H1 (cell line): Measurements from ENCODE around the gene SASS6. TPM values are rescaled to one million over a fixed set of nuclear protein-coding genes. Genes with fewer than 3 reads are reported as not detected.

Experiments
- CTCF ChIA-PET: fragments of 300-600 bp; sonication (Branson Sonifier 250); formaldehyde crosslinking; loops from one replicate; lab custom pipeline; 2021; ENCODE audit not compliant: partially characterized antibody; lab: Charles Lee
- POLR2A ChIA-PET: fragments of 300-600 bp; sonication (Branson Sonifier 250); formaldehyde crosslinking; loops from one replicate; lab custom pipeline; 2021; ENCODE audit warnings: inconsistent platforms; ENCODE audit not compliant: partially characterized antibody; lab: Charles Lee
- DNase-seq, 2 experiments: peaks; one replicate each; pipeline versions ENCODE4 v3.0.0 to v3.0.0-alpha.2; 2010 to 2022; ENCODE audit warnings: low spot score in 2 of 2, low read depth in 1 of 2, mixed read lengths in 1 of 2
- FAIRE-seq: peaks from 2 replicates; lab custom pipeline; 2011; peaks lifted over from hg19 to GRCh38; lab: Jason Lieb, UNC
- H2AFZ ChIP-seq: 2 replicates; pipeline ENCODE4 v1.8.1; 2012; ENCODE audit warnings: low read length, inconsistent platforms
- H2AK5ac ChIP-seq: 2 replicates; pipeline ENCODE4 v1.6.1; 2013; ENCODE audit warnings: low read depth, low read length
- H2BK120ac ChIP-seq: replicated peaks from 2 replicates; pipeline ENCODE3; 2013; ENCODE audit warnings: low read depth, low read length, inconsistent platforms
- H2BK12ac ChIP-seq: 2 replicates; pipeline ENCODE4 v1.6.1; 2013; ENCODE audit warnings: low read depth, low read length
- H2BK15ac ChIP-seq: 2 replicates; pipeline ENCODE4 v1.6.1; 2013; ENCODE audit warnings: low read length
- H2BK20ac ChIP-seq: 2 replicates; pipeline ENCODE4 v1.6.1; 2013; ENCODE audit warnings: low read length
- H2BK5ac ChIP-seq: 2 replicates; pipeline ENCODE4 v1.6.1; 2013; ENCODE audit warnings: low read depth, low read length
- H3K14ac ChIP-seq: 2 replicates; pipeline ENCODE4 v1.6.1; 2013; ENCODE audit warnings: inconsistent platforms; ENCODE audit not compliant: insufficient read length
- H3K18ac ChIP-seq: 2 replicates; pipeline ENCODE4 v1.6.1; 2013; ENCODE audit warnings: low read length; ENCODE audit errors: extremely low read depth
- H3K23ac ChIP-seq: 2 replicates; pipeline ENCODE4 v1.6.1; 2013; ENCODE audit warnings: inconsistent platforms; ENCODE audit not compliant: insufficient read length
- H3K23me2 ChIP-seq: 2 replicates; pipeline ENCODE4 v1.6.1; 2013; ENCODE audit warnings: low read depth, low read length
- H3K27ac ChIP-seq: 2 replicates; pipeline ENCODE4 v1.6.1; 2011; ENCODE audit warnings: low read depth, low read length, inconsistent platforms
- H3K27me3 ChIP-seq, 4 experiments: replicated peaks in 1 of 4; 1 replicate in 1 of 4; 2 replicates in 3 of 4; pipeline versions ENCODE4 v1.6.1 to v1.8.1; 2011 to 2013; ENCODE audit warnings: low read length in 3 of 4, mild to moderate bottlenecking in 3 of 4, inconsistent platforms in 2 of 4, mixed read lengths in 2 of 4, moderate library complexity in 1 of 4; ENCODE audit not compliant: control insufficient read depth in 3 of 4, insufficient read depth in 3 of 4; ENCODE audit errors: extremely low read depth in 1 of 4
- H3K36me3 ChIP-seq, 4 experiments: 2 replicates each; pipeline versions ENCODE4 v1.6.1 to v1.8.1; 2011 to 2013; ENCODE audit warnings: mild to moderate bottlenecking in 4 of 4, low read length in 3 of 4, moderate library complexity in 2 of 4, control low read depth in 1 of 4, inconsistent platforms in 1 of 4; ENCODE audit not compliant: insufficient read depth in 4 of 4, control insufficient read depth in 2 of 4
- H3K4ac ChIP-seq: replicated peaks from 2 replicates; pipeline ENCODE3; 2013; ENCODE audit warnings: low read length, low read depth, mixed read lengths, inconsistent platforms; ENCODE audit not compliant: insufficient read length
- H3K4me1 ChIP-seq, 4 experiments: replicated peaks in 1 of 4; 1 replicate in 1 of 4; 2 replicates in 3 of 4; pipeline versions ENCODE4 v1.6.1 to v1.8.1; 2011 to 2013; ENCODE audit warnings: low read length in 3 of 4, inconsistent platforms in 2 of 4, mixed read lengths in 1 of 4; ENCODE audit not compliant: insufficient read depth in 4 of 4, control insufficient read depth in 3 of 4
- H3K4me2 ChIP-seq, 2 experiments: 2 replicates each; pipeline versions ENCODE4 v1.6.1 to v1.8.1; 2011 to 2013; ENCODE audit warnings: low read depth in 2 of 2, low read length in 2 of 2, control low read depth in 1 of 2, inconsistent platforms in 1 of 2, mild to moderate bottlenecking in 1 of 2; ENCODE audit not compliant: insufficient read depth in 1 of 2
- H3K4me3 ChIP-seq, 4 experiments: fragments of 200-600, 300-600 bp in 1 of 4; sonication (generic), shearing (Covaris generic), sonication (Bioruptor Twin) in 1 of 4; 2 replicates each; pipeline versions ENCODE4 v1.5.1 to v1.8.1; 2011 to 2016; ENCODE audit warnings: low read length in 4 of 4, low read depth in 3 of 4, control low read depth in 2 of 4, inconsistent platforms in 2 of 4, mild to moderate bottlenecking in 2 of 4, mixed read lengths in 1 of 4, moderate library complexity in 1 of 4; ENCODE audit not compliant: insufficient read depth in 2 of 4; ENCODE audit errors: extremely low read depth in 1 of 4
- H3K56ac ChIP-seq: replicated peaks from 2 replicates; pipeline ENCODE3; 2013; ENCODE audit warnings: low read depth, mild to moderate bottlenecking, mixed read lengths, low read length, inconsistent platforms; ENCODE audit not compliant: insufficient read length
- H3K79me1 ChIP-seq: 2 replicates; pipeline ENCODE4 v1.6.1; 2013; ENCODE audit warnings: low read depth, low read length, control low read depth
- H3K79me2 ChIP-seq, 2 experiments: 2 replicates each; pipeline versions ENCODE4 v1.6.1 to v1.8.1; 2012 to 2013; ENCODE audit warnings: low read length in 2 of 2, mild to moderate bottlenecking in 2 of 2, inconsistent platforms in 1 of 2; ENCODE audit not compliant: insufficient read depth in 2 of 2, control insufficient read depth in 1 of 2
- H3K9ac ChIP-seq, 4 experiments: replicated peaks in 1 of 4; 1 replicate in 1 of 4; 2 replicates in 3 of 4; pipeline versions ENCODE4 v1.6.1 to v1.8.1; 2011 to 2013; ENCODE audit warnings: low read depth in 3 of 4, low read length in 3 of 4, control low read depth in 2 of 4, mild to moderate bottlenecking in 2 of 4, moderate library complexity in 2 of 4, inconsistent platforms in 1 of 4; ENCODE audit errors: extremely low read depth in 1 of 4
- H3K9me3 ChIP-seq, 2 experiments: 2 replicates each; pipeline versions ENCODE4 v1.6.1 to v1.8.1; 2012 to 2013; ENCODE audit warnings: mild to moderate bottlenecking in 2 of 2, moderate library complexity in 2 of 2, control low read depth in 1 of 2, inconsistent platforms in 1 of 2, low read depth in 1 of 2, low read length in 1 of 2, mixed read lengths in 1 of 2; ENCODE audit not compliant: insufficient read depth in 2 of 2
- H4K20me1 ChIP-seq, 2 experiments: replicated peaks in 1 of 2; 2 replicates each; pipeline versions ENCODE3 to v1.8.1; 2011 to 2013; ENCODE audit warnings: inconsistent platforms in 2 of 2, low read length in 2 of 2, mild to moderate bottlenecking in 1 of 2; ENCODE audit not compliant: insufficient read depth in 2 of 2, control insufficient read depth in 1 of 2
- H4K5ac ChIP-seq: 2 replicates; pipeline ENCODE4 v1.6.1; 2013; ENCODE audit warnings: low read length, low read depth, mixed read lengths, inconsistent platforms; ENCODE audit not compliant: insufficient read length
- H4K8ac ChIP-seq: 2 replicates; pipeline ENCODE4 v1.8.0; 2013; ENCODE audit warnings: mild to moderate bottlenecking, moderate library complexity, low read length, inconsistent platforms; ENCODE audit not compliant: insufficient read depth; ENCODE audit errors: extremely low read depth
- H4K91ac ChIP-seq: replicated peaks from 2 replicates; pipeline ENCODE3; 2013; ENCODE audit warnings: low read length, mixed read lengths, inconsistent platforms; ENCODE audit not compliant: insufficient read length
- KDM4A ChIP-seq: IDR thresholded peaks from one replicate; pipeline ENCODE4 v1.7.1; 2012; ENCODE audit warnings: low read depth, mild to moderate bottlenecking, moderate library complexity, low read length, inconsistent platforms; ENCODE audit not compliant: severe bottlenecking
- RAD21 ChIP-seq, 2 experiments: IDR thresholded peaks in 1 of 2; conservative IDR thresholded peaks in 1 of 2; 2 replicates each; pipeline ENCODE4 v1.6.1; 2011; ENCODE audit warnings: low read depth in 2 of 2, low read length in 2 of 2, improper control_type of control experiment in 1 of 2, inconsistent platforms in 1 of 2, mild to moderate bottlenecking in 1 of 2, moderate library complexity in 1 of 2
- WGBS, 2 experiments: shearing (Covaris generic) in 1 of 2; methylation state at CpG; one replicate each; pipeline versions ENCODE4 v1.1.6 to v1.1.7; 2013 to 2015; ENCODE audit warnings: low lambda C conversion rate in 2 of 2, mixed read lengths in 2 of 2, inconsistent platforms in 1 of 2, low coverage in 1 of 2, missing lambda C conversion rate in 1 of 2; ENCODE audit not compliant: insufficient replicate concordance in 2 of 2, insufficient coverage in 1 of 2, insufficient read length in 1 of 2; ENCODE audit errors: extremely low coverage in 1 of 2, missing lambda C conversion rate in 1 of 2; 5-methylcytosine and 5-hydroxymethylcytosine counted together
- polyA plus RNA-seq, 7 experiments: library from polyadenylated mRNA; depleted of rRNA in 3 of 7; stranded (reverse) in 5 of 7; unstranded in 2 of 7; fragments of >200 nt in 5 of 7; fragments of 200-250 nt in 2 of 7; gene quantifications; 1 replicate in 5 of 7; 2 replicates in 1 of 7; 4 replicates in 1 of 7; pipeline versions ENCODE4 v1.2.1 to v1.2.3, GENCODE V29; 2011 to 2013; ENCODE audit warnings: missing spikeins in 2 of 7, mixed read lengths in 2 of 7
- total RNA-seq: library from RNA; stranded (reverse); fragmentation: NEBNext Ultra II Directional; extraction: Animal tissue kit (Norgen Biotek cat#: 25700); gene quantifications from 2 replicates; pipeline ENCODE4 v1.2.1, GENCODE V29; 2021

Gene SASS6
- total and polyA plus RNA-seq, 2 of the 8 experiments (the other 6 are each of a cell fraction or from before 2014, with no cell fraction given): 1.2 to 13.8 TPM

GRCh38 chr1:100134872-100135271, 2.1 kb upstream of the SASS6 start:
- Histone ChIP-seq H3K14ac (no peak overlapping the region), H3K9ac (no peak overlapping the region), H3K4me2 (no peak overlapping the region), H3K23ac (no peak overlapping the region)
- no peak for TF ChIP-seq KDM4A
- peak in 1 of 2 experiments; percentile 16; a peak in 1 of 4 replicates for TF ChIP-seq RAD21 (IDR thresholded peaks at IDR 0.05 in 1 of 2, conservative IDR thresholded peaks at IDR 0.05 in 1 of 2; ENCODE audit: low read depth in 2 of 2, low read length in 2 of 2)
- TF ChIP-seq, all 59 proteins: peak for 1
- Histone ChIP-seq H2BK120ac (no peak overlapping the region), H2AK5ac (no peak overlapping the region), H3K79me1 (no peaks in the 10 kb centered on the region; the same call in 1 of the 2 replicates), H2BK5ac (no peak overlapping the region), H2BK20ac (no peak overlapping the region), H2AFZ (no peak overlapping the region), H3K36me3 (peaks cover 0 to 23% (median 12%) of the 10 kb centered on the region in 4 experiments; a peak in 4 of 8 replicates), H3K9me3 (no peaks in the 10 kb centered on the region), H2BK12ac (no peak overlapping the region), H3K79me2 (peaks cover 9 to 42% of the 10 kb centered on the region in 2 experiments), H3K4ac (no peak overlapping the region), H3K27me3 (no peaks in the 10 kb centered on the region), H2BK15ac (no peak overlapping the region), H3K23me2 (no peaks in the 10 kb centered on the region), H3K4me1 (peaks cover 0 to 5% (median 0%) of the 10 kb centered on the region in 4 experiments; a peak in 2 of 7 replicates), H3K4me3 (no peak overlapping the region), H3K18ac (no peak overlapping the region), H4K91ac (no peak overlapping the region), H4K8ac (no peak overlapping the region), H4K5ac (no peak overlapping the region), H4K20me1 (peaks cover 0 to 3% of the 10 kb centered on the region in 2 experiments), H3K27ac (no peak overlapping the region), H3K56ac (no peak overlapping the region)
- POLR2A ChIA-PET: interaction anchor here (0.6 kb wide), 1 partner anchor 214 kb away, joined by 3 read pairs; no protein-coding TSS in a partner anchor
- CTCF ChIA-PET: interaction anchor here (0.6 to 1.1 kb wide), 2 partner anchors 131 to 1838 kb away, joined by 3 read pairs; partner anchors contain the start of gene RTCA
- FAIRE-seq: no peak
- WGBS, 2 experiments: 89% methylated on average over 3 of the region's 3 CpGs; no CpG with 5 or more reads in 1 of the 2 experiments
- no peak for DNase-seq
